ENCODE measurements around the gene CHD9NB.

DNA sequence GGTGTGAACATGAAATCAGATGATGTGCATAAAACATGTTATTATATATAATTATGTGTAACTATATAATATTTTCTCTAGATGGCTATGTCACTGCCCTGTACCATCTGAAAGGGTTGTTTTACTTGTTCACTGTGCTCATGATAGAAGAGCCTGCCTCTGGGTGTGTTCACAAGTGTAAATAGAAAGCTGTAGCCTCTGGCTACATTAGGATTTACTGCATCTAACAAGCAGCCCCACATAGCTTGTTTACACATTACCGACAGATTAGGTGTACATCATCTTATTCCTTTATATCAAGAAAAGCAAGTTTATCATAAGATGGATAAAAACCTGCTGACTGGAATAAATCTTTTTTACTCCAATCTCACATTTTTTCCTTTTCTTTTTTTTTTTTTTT, 48.2 kb upstream of the CHD9NB start:
- TF ChIP-seq EP300 (IDR thresholded peaks at IDR 0.05; ENCODE audit: borderline replicate concordance in 1 of 2, low read depth in 1 of 2, low read length in 1 of 2): no peak
- no peak for TF ChIP-seq CHD2 (IDR thresholded peaks at IDR 0.05; ENCODE audit: low read length, partially characterized antibody)
- TF ChIP-seq POLR2AphosphoS5 (IDR thresholded peaks at IDR 0.05; ENCODE audit: low read depth, low read length): no peak
- TF ChIP-seq, protein P1, sequence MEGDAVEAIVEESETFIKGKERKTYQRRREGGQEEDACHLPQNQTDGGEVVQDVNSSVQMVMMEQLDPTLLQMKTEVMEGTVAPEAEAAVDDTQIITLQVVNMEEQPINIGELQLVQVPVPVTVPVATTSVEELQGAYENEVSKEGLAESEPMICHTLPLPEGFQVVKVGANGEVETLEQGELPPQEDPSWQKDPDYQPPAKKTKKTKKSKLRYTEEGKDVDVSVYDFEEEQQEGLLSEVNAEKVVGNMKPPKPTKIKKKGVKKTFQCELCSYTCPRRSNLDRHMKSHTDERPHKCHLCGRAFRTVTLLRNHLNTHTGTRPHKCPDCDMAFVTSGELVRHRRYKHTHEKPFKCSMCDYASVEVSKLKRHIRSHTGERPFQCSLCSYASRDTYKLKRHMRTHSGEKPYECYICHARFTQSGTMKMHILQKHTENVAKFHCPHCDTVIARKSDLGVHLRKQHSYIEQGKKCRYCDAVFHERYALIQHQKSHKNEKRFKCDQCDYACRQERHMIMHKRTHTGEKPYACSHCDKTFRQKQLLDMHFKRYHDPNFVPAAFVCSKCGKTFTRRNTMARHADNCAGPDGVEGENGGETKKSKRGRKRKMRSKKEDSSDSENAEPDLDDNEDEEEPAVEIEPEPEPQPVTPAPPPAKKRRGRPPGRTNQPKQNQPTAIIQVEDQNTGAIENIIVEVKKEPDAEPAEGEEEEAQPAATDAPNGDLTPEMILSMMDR (IDR thresholded peaks at IDR 0.05): no peak
- no peak for TF ChIP-seq TAF1 (IDR thresholded peaks at IDR 0.05; ENCODE audit: borderline replicate concordance, low read depth, low read length)
- no peak for TF ChIP-seq FOXM1 (IDR thresholded peaks at IDR 0.05; ENCODE audit: low read depth)
- no peak for TF ChIP-seq FOXJ3 (CRISPR knock-in tag; IDR thresholded peaks at IDR 0.05)
- no peak for TF ChIP-seq GATA2 (CRISPR knock-in tag; IDR thresholded peaks at IDR 0.05)
- no peak for TF ChIP-seq JUND (IDR thresholded peaks at IDR 0.05)
